Smooth muscle cell (in vitro differentiated cells): Measurements from ENCODE around the gene RBM26. TPM values are rescaled to one million over a fixed set of nuclear protein-coding genes. Genes with fewer than 3 reads are reported as not detected.
A peak's percentile ranks its signal among the peaks of the same experiment; 100 is the strongest.

ENCODE experiments used
- DNase-seq: peaks from one replicate; lab custom pipeline; 2025; ENCODE audit not compliant: unreplicated experiment; lab: John Stamatoyannopoulos, UW
- H2AFZ ChIP-seq: fragments of 200-600 bp; sonication (generic); 2 replicates; pipeline ENCODE4 v1.6.0; 2016; ENCODE audit warnings: antibody characterized with exemption, low read depth, mild to moderate bottlenecking
- H3F3A ChIP-seq: fragments of 200-600 bp; sonication (generic); 2 replicates; pipeline ENCODE4 v1.6.0; 2017; ENCODE audit warnings: antibody characterized with exemption, low read depth
- H3K27ac ChIP-seq: fragments of 200-600 bp; sonication (generic); 2 replicates; pipeline ENCODE4 v1.5.1; 2016; ENCODE audit warnings: low read depth, mild to moderate bottlenecking
- H3K27me3 ChIP-seq: fragments of 200-600 bp; sonication (generic); 2 replicates; pipeline ENCODE4 v1.6.1; 2016; ENCODE audit warnings: low read depth, mild to moderate bottlenecking
- H3K36me3 ChIP-seq: fragments of 200-600 bp; sonication (generic); 2 replicates; pipeline ENCODE4 v1.5.1; 2016; ENCODE audit warnings: low read depth
- H3K4me1 ChIP-seq: fragments of 200-600 bp; sonication (generic); 2 replicates; pipeline ENCODE4 v1.5.1; 2016; ENCODE audit warnings: low read depth
- H3K4me2 ChIP-seq: fragments of 200-600 bp; sonication (generic); 2 replicates; pipeline ENCODE4 v1.6.0; 2016; ENCODE audit warnings: mild to moderate bottlenecking
- H3K4me3 ChIP-seq: fragments of 200-600 bp; sonication (generic); 2 replicates; pipeline ENCODE4 v1.5.1; 2016; ENCODE audit warnings: mild to moderate bottlenecking
- H3K79me2 ChIP-seq: fragments of 200-600 bp; sonication (generic); 2 replicates; pipeline ENCODE4 v1.6.0; 2016; ENCODE audit warnings: low read depth, mild to moderate bottlenecking
- H3K9ac ChIP-seq: fragments of 200-600 bp; sonication (generic); 2 replicates; pipeline ENCODE4 v1.6.0; 2016; ENCODE audit warnings: low read depth
- H3K9me3 ChIP-seq: fragments of 200-600 bp; sonication (generic); replicated peaks from 2 replicates; pipeline ENCODE4 v1.5.1; 2016; ENCODE audit warnings: low read depth
- H4K20me1 ChIP-seq: fragments of 200-600 bp; sonication (generic); 2 replicates; pipeline ENCODE4 v1.6.0; 2016; ENCODE audit warnings: low read depth
- WGBS: methylation state at CpG from one replicate; pipeline ENCODE4 v1.1.7; 2016; ENCODE audit warnings: low lambda C conversion rate; 5-methylcytosine and 5-hydroxymethylcytosine counted together
- polyA plus RNA-seq: library from polyadenylated mRNA; unstranded; fragments of >200 nt; fragmentation: Nextera tagmentation; extraction: Ambion mirVana; gene quantifications from 2 replicates; pipeline ENCODE4 v1.2.1, GENCODE V29; 2016
- total RNA-seq: library from RNA; depleted of rRNA; stranded (reverse); fragments of >200 nt; gene quantifications from 2 replicates; pipeline ENCODE4 v1.2.3, GENCODE V29; 2014
- TF ChIP-seq, protein P1 (sequence below): fragments of 200-600 bp; sonication (generic); IDR thresholded peaks from 2 replicates; pipeline ENCODE4 v1.5.1; 2017; ENCODE audit warnings: borderline replicate concordance, mild to moderate bottlenecking, antibody characterized with exemption; ENCODE audit not compliant: insufficient read depth, poor library complexity, severe bottlenecking

RBM26 gene
- total and polyA plus RNA-seq, 2 experiments from 2014 or later: 11.8 to 49.4 TPM

DNA sequence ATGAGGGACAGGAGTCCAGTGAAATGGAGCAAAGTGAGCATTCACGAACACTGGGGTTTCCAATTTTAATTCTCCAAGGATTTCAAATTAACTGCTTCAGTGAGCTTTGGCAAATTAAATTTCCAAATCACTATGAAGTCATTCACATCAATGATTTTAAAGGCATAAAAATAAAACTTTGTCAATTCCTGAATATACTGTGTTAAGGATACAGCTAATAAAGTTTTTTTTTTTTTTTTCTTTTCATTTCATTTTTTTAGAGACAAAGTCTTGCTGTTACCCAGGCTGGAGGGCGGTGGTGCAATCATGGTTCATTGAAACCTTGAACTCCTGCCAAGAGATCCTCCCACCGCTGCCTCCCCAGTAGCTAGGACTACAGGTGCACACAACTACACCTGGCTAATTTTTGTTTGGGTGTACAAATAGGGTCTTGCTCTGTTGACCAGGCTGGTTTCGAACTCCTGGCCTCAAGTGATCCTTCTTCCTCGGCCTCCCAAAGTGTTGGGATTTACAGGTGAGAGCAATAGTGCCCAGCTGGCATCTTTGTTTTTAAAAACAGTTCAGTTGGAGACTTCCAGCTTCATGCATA is 21.9 kb downstream of the RBM26 start:
- WGBS: 98% methylated on average over 5 of the region's 5 CpGs
- Histone ChIP-seq H2AFZ (no peak overlapping the region), H3K79me2 (peaks cover 99% of the 10 kb centered on the region), H4K20me1 (peaks cover 92% of the 10 kb centered on the region), H3K4me2 (no peak overlapping the region), H3K4me1 (no peaks in the 10 kb centered on the region), H3K4me3 (no peak overlapping the region), H3F3A (no peaks in the 10 kb centered on the region), H3K27ac (no peak overlapping the region), H3K9ac (no peak overlapping the region), H3K27me3 (no peaks in the 10 kb centered on the region), H3K36me3 (no peaks in the 10 kb centered on the region), H3K9me3 (no peaks in the 10 kb centered on the region)
- DNase-seq: no peak
- TF ChIP-seq, protein P1, sequence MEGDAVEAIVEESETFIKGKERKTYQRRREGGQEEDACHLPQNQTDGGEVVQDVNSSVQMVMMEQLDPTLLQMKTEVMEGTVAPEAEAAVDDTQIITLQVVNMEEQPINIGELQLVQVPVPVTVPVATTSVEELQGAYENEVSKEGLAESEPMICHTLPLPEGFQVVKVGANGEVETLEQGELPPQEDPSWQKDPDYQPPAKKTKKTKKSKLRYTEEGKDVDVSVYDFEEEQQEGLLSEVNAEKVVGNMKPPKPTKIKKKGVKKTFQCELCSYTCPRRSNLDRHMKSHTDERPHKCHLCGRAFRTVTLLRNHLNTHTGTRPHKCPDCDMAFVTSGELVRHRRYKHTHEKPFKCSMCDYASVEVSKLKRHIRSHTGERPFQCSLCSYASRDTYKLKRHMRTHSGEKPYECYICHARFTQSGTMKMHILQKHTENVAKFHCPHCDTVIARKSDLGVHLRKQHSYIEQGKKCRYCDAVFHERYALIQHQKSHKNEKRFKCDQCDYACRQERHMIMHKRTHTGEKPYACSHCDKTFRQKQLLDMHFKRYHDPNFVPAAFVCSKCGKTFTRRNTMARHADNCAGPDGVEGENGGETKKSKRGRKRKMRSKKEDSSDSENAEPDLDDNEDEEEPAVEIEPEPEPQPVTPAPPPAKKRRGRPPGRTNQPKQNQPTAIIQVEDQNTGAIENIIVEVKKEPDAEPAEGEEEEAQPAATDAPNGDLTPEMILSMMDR: no peak

DNA sequence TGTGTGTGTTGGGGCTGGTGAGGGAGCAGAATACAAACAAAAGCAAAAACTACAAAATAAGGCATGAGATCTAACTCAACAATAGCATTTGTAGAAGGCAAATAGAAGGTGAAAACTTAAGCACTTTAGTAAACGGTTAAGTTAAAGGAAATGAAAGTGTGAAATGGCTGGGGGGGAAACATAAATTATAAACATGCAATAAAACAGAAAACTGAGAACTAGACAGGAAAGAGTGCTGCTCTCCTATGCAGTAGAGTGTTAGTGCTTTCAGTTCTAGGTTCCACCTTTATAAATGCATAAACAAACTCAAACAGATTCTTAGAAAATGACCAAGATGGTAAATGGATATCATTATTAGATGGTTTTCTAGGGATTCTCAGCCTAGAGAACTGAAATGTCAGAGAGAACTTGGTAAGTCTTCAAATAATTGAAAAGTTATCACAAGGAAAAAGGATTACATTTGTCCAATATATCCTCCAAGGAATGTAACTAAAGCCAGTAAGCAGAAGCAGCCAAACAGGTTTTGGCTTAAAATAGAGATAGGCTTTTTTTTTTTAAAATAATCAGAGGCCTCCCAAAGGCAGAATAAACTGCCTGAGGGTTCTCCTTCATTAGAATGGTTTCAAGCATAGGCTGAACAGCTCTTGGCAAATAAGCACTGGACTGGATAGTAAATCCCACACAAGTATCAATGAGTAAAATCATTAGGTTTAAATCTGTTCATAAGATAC is 23.3 kb downstream of the RBM26 start:
- TF ChIP-seq, protein P1: no peak
- Histone ChIP-seq H3K9ac (no peak overlapping the region), H3K36me3 (no peaks in the 10 kb centered on the region), H3K27ac (peak overlapping the region; percentile 2), H3K4me2 (no peak overlapping the region), H3K4me3 (no peak overlapping the region), H3F3A (no peaks in the 10 kb centered on the region), H4K20me1 (peaks cover 78% of the 10 kb centered on the region), H3K9me3 (no peaks in the 10 kb centered on the region), H3K27me3 (no peaks in the 10 kb centered on the region), H3K79me2 (peaks cover 94% of the 10 kb centered on the region), H3K4me1 (no peaks in the 10 kb centered on the region), H2AFZ (no peak overlapping the region)
- no peak for DNase-seq
- WGBS: 38% methylated on average over 1 of the region's 1 CpG

DNA sequence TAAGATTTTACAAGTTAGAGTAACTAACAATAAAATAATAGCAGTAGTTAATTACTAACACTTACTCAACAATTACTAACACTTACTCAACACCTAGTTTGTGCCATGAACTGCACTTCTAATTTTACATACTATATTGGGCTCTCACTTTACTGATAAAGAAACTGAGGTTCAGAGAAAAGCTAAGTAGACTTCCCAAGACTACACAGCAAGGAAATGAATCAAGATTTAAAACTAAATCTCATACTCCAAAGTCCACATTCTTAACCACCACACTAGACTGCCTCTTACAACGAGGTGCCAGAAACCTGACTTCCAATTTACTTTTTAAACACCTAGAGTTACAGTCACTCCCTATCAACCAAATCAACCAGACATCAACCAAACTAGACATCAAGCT is 25.1 kb downstream of the RBM26 start:
- Histone ChIP-seq H4K20me1 (peaks cover 63% of the 10 kb centered on the region), H3K9me3 (no peaks in the 10 kb centered on the region), H3K9ac (no peak overlapping the region), H3K4me2 (no peak overlapping the region), H3K27ac (no peak overlapping the region), H3F3A (no peaks in the 10 kb centered on the region), H3K79me2 (peaks cover 77% of the 10 kb centered on the region), H2AFZ (no peak overlapping the region), H3K4me3 (no peak overlapping the region), H3K27me3 (no peaks in the 10 kb centered on the region), H3K36me3 (peaks cover 12% of the 10 kb centered on the region), H3K4me1 (no peaks in the 10 kb centered on the region)
- WGBS: 82% methylated on average over 1 of the region's 1 CpG
- no peak for DNase-seq
- TF ChIP-seq, protein P1: no peak

DNA sequence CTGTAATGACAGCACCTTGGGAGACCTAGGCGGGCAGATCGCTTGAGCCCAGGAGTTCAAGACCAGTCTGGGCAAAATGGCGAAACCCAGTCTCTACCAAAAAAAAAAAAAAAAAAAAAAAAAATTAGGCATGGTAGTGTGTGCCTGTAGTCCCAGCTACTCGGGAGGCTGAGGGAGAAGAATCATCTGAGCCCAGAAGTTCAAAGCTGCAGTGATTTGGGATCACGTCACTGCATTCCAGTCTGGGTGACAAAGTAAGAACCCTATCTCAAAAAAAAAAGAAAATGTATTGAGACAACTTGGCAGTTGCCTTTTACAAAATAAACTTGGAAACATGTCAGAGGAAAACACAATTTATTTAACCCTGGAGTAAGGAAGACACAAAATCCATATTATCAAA is 26.8 kb downstream of the RBM26 start:
- WGBS: 94% methylated on average over 5 of the region's 5 CpGs
- Histone ChIP-seq H3K27me3 (no peaks in the 10 kb centered on the region), H3K79me2 (peaks cover 60% of the 10 kb centered on the region)

More for the DNA sequence above, 26.8 kb downstream of the RBM26 start:
- Histone ChIP-seq H4K20me1 (peaks cover 54% of the 10 kb centered on the region), H3K27ac (no peak overlapping the region), H3K9ac (no peak overlapping the region), H3K36me3 (peaks cover 12% of the 10 kb centered on the region), H3K4me1 (no peaks in the 10 kb centered on the region), H3K4me3 (no peak overlapping the region), H3K9me3 (no peaks in the 10 kb centered on the region), H2AFZ (no peak overlapping the region), H3K4me2 (no peak overlapping the region), H3F3A (no peaks in the 10 kb centered on the region)
- DNase-seq: no peak
- TF ChIP-seq, protein P1: no peak
